NT2/D1 (cell line): Measurements from ENCODE around the gene CNMD.

ENCODE experiments used
- SUZ12 ChIP-seq: IDR thresholded peaks from 2 replicates; pipeline ENCODE4 v1.6.1; 2011; ENCODE audit not compliant: insufficient read length, insufficient read depth; ENCODE audit errors: extremely low read depth
- ZNF274 ChIP-seq: IDR thresholded peaks from 2 replicates; pipeline ENCODE4 v1.6.1; 2011; ENCODE audit warnings: mild to moderate bottlenecking, low read depth, low read length

GRCh38 chr13:52782471-52783448, 43.1 kb upstream of the CNMD start:
- no peak for TF ChIP-seq ZNF274
- no peak for TF ChIP-seq SUZ12
